Measurements from ENCODE around the gene ECM2.

ECM2 gene

DNA sequence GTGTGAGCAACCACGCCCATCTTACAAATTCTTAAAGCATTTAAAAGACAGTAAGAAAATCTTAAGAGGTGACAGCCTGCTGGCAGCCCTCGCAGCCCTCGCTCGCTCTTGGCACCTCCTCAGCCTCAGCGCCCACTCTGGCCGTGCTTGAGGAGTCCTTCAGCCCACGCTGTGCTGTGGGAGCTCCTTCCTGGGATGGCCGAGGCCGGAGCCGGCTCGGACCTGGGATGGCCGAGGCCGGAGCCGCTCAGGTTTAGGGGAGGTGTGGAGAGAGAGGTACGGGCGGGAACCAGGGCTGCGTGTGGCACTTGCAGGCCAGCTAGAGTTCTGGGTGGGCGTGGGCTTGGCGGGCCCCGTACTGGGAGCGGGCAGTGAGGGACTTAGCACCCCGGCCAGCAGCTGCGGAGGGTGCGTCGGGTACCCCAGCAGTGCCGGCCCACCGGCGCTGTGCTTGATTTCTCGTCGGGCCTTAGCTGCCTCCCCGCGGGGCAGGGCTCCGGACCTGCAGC is 9.3 kb upstream of the ECM2 start:
- no peaks in the 10 kb centered on the region for H3K9me3 Mint-ChIP-seq
- no peaks in the 10 kb centered on the region for H3K4me1 Mint-ChIP-seq (ENCODE audit: low read depth)
- no peak overlapping the region for H3K27ac Mint-ChIP-seq
- DNase-seq (ENCODE audit: low spot score), result no peak
- H3K27me3 Mint-ChIP-seq (ENCODE audit: low read depth), result no peaks in the 10 kb centered on the region
- H3K4me3 Mint-ChIP-seq, result no peak overlapping the region
- no peaks in the 10 kb centered on the region for H3K36me3 Mint-ChIP-seq (ENCODE audit: low read depth)

DNA sequence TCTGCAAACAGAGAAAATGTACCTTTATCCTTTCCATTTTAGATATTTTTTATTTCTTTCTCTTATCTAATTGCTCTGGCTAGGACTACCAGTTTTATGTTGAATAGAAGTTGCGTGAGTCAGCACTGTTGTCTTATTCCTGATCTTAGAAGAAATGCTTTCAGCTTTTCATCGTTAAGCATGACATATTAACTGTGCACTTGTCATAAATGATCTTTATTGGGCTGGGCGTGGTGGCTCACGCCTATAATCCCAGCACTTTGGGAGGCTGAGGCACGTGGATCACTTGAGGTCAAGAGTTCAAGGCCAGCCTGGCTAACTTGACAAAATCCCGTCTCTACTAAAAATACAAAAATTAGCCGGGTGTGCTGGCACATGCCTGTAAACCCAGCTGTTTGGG is 8.2 kb upstream of the ECM2 start:
- Mint-ChIP-seq H3K27me3 (ENCODE audit: low read depth) (no peaks in the 10 kb centered on the region), H3K4me1 (ENCODE audit: low read depth) (no peaks in the 10 kb centered on the region), H3K27ac (no peak overlapping the region), H3K36me3 (ENCODE audit: low read depth) (no peaks in the 10 kb centered on the region), H3K9me3 (no peaks in the 10 kb centered on the region), H3K4me3 (no peak overlapping the region)
- no peak for DNase-seq (ENCODE audit: low spot score)

DNA sequence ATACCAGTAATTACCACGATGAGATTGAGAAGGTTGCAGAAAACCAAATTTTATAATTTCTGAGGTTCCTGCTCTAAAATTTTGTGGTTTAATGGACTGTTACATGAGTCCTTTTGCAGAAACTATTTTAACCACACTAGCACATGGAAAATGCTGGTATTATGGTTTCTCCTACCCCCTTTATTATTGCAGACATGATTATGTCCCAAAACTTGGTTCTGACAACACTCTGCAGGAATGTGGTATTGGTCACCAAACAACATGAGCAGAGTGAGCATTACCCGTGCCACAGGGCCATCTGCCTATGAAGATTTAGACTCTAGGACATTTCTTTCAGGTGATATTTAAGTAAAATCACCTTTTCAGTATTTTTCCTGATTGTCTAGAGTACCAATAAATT is 2.8 kb upstream of the ECM2 start:
- DNase-seq (ENCODE audit: low spot score), result no peak
- Mint-ChIP-seq H3K9me3 (no peaks in the 10 kb centered on the region), H3K27me3 (ENCODE audit: low read depth) (no peaks in the 10 kb centered on the region), H3K36me3 (ENCODE audit: low read depth) (no peaks in the 10 kb centered on the region), H3K4me1 (ENCODE audit: low read depth) (peaks cover 9% of the 10 kb centered on the region), H3K27ac (no peak overlapping the region), H3K4me3 (no peak overlapping the region)

DNA sequence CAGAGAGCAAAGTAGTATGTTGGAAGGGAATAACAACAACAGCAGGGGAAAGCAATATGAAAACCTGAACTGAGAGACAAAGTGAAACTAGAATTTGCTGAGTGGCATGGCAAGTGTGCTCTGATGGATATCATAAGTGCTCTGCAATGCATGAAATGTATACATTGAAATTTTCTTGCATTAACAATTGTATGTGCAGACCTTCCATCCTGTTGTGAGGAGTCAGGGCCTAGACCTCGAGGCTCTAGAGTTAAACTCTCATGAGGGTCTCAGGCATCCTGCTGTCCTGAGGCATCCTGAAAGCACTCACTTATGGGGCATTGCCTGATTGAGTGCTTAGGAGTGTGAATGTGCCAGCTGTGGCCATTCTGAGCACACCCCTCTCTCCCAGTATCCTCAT is 1.1 kb downstream of the ECM2 start:
- H3K4me3 Mint-ChIP-seq, result no peak overlapping the region
- H3K9me3 Mint-ChIP-seq, result no peaks in the 10 kb centered on the region
- peaks cover 9% of the 10 kb centered on the region for H3K4me1 Mint-ChIP-seq (ENCODE audit: low read depth)
- H3K27ac Mint-ChIP-seq, result no peak overlapping the region
- no peaks in the 10 kb centered on the region for H3K36me3 Mint-ChIP-seq (ENCODE audit: low read depth)
- no peak for DNase-seq (ENCODE audit: low spot score)
- no peaks in the 10 kb centered on the region for H3K27me3 Mint-ChIP-seq (ENCODE audit: low read depth)

DNA sequence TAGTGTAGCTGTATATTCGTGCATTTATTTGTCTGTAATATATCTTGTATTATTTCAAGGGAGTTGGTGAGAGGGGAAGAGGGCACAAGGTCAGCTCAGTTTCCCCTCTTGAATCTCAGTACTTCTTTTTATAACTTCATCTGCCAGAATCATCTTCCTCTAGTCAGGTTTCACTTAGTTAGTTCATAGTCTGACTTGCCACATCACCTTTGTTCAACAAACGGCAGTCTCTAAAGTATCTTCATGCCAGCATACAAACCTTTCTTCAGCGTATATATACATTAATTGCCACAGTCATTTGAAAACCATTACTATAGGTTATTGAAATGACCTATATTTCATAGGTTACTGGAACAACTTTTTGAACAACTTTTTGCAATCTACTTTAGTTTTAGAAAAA is 1.6 kb downstream of the ECM2 start:
- no peaks in the 10 kb centered on the region for H3K27me3 Mint-ChIP-seq (ENCODE audit: low read depth)
- peaks cover 9% of the 10 kb centered on the region for H3K4me1 Mint-ChIP-seq (ENCODE audit: low read depth)
- DNase-seq (ENCODE audit: low spot score), result no peak
- no peaks in the 10 kb centered on the region for H3K36me3 Mint-ChIP-seq (ENCODE audit: low read depth)
- no peak overlapping the region for H3K4me3 Mint-ChIP-seq
- no peaks in the 10 kb centered on the region for H3K9me3 Mint-ChIP-seq
- H3K27ac Mint-ChIP-seq, result no peak overlapping the region

DNA sequence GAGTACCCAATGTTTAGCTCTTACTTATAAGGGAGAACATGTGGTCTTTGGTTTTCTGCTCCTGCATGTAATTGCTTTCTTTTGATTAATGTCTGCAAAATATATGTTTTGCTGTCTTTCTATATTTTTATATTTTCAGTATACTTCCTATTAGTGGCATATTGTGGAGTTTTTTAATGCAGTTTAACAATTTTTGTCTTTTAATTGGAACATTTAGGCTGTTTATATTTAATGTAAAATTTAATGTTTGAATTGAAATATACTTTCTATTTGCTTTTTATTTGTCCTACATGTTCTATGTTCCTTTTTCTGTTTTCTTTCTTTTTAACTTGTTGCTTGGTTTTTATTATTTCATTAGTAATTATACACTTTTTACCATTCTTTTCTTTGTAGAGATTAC is 4.9 kb downstream of the ECM2 start:
- peaks cover 7% of the 10 kb centered on the region for H3K4me1 Mint-ChIP-seq (ENCODE audit: low read depth)
- no peak overlapping the region for H3K27ac Mint-ChIP-seq

DNA sequence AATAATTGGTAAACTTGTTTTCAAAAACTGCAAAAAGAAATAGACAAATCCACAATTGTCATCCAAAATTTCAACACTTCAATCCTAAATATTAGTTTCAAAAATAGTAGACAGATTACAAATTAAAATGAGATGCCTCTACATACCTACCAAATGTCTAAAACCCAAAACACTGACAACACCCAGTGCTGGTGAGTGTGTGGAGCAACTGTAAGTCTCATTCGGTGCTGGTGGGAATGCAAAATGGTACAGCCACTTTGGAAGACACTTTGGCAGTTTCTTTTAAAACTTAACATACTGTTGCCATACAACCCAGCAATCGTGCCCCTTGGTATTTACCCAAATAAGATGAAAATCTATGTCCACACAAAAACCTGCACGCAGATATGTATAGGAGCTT is 6.7 kb downstream of the ECM2 start:
- no peak for DNase-seq (ENCODE audit: low spot score)
- Mint-ChIP-seq H3K36me3 (ENCODE audit: low read depth) (no peaks in the 10 kb centered on the region), H3K27me3 (ENCODE audit: low read depth) (no peaks in the 10 kb centered on the region), H3K9me3 (no peaks in the 10 kb centered on the region), H3K4me1 (ENCODE audit: low read depth) (peaks cover 2% of the 10 kb centered on the region), H3K4me3 (no peak overlapping the region), H3K27ac (no peak overlapping the region)

More for the DNA sequence above, 4.9 kb downstream of the ECM2 start:
- Mint-ChIP-seq H3K4me3 (no peak overlapping the region), H3K36me3 (ENCODE audit: low read depth) (no peaks in the 10 kb centered on the region), H3K9me3 (no peaks in the 10 kb centered on the region), H3K27me3 (ENCODE audit: low read depth) (no peaks in the 10 kb centered on the region)
- DNase-seq (ENCODE audit: low spot score), result no peak

DNA sequence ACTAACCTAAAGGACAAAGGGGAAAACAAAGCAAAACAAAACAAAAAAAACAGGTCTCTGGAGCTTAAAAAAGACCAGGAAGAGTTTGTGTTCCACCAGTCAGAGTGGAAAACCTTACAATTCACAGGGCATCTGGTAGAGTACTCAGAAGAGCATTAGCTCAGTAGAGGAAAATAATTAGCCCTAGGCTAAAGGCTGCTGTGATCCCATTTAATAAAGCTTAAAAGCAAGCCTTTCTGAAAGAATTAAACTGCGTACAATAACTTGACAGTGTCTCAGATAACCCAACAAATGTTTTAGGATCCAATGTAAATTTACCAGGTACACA is 7.3 kb downstream of the ECM2 start:
- Mint-ChIP-seq H3K27me3 (ENCODE audit: low read depth) (no peaks in the 10 kb centered on the region), H3K4me3 (no peak overlapping the region), H3K9me3 (no peaks in the 10 kb centered on the region), H3K36me3 (ENCODE audit: low read depth) (no peaks in the 10 kb centered on the region), H3K27ac (no peak overlapping the region), H3K4me1 (ENCODE audit: low read depth) (no peaks in the 10 kb centered on the region)
- DNase-seq (ENCODE audit: low spot score), result no peak

DNA sequence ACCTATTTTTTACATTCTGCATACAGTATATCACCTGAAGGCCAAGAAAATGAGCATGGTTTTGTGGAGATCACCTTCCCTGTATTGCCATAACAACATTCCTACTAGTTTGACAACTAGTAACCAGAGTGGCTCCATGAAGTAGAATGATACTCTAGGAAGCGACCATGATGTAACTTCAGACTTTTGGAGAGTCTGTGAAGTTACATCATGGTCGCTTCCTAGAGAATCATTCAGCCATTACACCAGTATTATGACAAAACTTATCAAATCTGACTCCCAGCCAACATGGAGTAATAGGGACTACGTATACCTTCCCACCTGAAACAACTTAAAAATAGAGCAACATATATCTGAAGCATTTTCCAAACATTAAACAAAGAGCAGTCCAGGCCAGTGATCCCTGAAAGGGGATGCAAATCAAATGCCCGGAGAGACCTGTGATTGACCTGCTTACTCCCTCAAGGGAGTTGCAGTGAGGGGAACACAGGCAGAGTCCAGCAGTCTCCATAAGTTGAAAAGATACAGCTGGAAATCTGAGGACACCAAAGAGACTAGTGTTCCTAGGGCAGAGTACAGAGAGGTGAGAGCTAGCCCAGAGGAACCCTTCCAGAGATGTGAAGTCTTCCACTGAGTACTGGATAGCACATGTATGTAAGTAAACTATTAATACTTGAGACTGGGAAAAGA is 7.8 kb downstream of the ECM2 start:
- DNase-seq (ENCODE audit: low spot score), result no peak
- Mint-ChIP-seq H3K27me3 (ENCODE audit: low read depth) (no peaks in the 10 kb centered on the region), H3K9me3 (no peaks in the 10 kb centered on the region), H3K36me3 (ENCODE audit: low read depth) (no peaks in the 10 kb centered on the region), H3K4me3 (no peak overlapping the region), H3K27ac (no peak overlapping the region), H3K4me1 (ENCODE audit: low read depth) (no peaks in the 10 kb centered on the region)

DNA sequence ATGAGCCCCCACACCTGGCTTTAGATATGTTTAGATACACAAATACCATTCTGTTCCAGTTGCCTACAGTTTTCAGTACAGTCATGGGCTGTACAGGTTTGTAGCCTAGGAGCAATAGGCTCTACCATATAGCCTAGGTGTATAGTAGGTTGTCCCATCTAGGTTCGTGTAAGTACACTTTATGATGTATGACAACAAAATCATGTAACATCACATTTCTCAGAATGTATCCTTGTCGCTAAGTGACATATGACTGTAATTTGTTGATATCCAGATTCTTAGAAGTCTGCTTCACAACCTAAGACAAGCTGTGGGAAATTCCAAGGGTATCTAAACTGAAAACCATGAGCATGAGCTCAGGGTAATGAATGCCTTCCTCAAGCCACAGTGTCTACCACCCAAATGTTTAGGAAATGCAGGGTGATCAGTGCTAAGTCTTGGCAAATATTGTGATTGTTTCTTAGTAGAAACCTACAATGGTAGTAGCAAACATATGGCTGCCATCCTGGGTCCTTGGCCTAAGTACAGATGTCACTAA is 8.4 kb downstream of the ECM2 start:
- no peaks in the 10 kb centered on the region for H3K36me3 Mint-ChIP-seq (ENCODE audit: low read depth)
- H3K4me1 Mint-ChIP-seq (ENCODE audit: low read depth), result no peaks in the 10 kb centered on the region
- no peak overlapping the region for H3K4me3 Mint-ChIP-seq
- no peak overlapping the region for H3K27ac Mint-ChIP-seq
- no peaks in the 10 kb centered on the region for H3K27me3 Mint-ChIP-seq (ENCODE audit: low read depth)
- DNase-seq (ENCODE audit: low spot score), result no peak
- no peaks in the 10 kb centered on the region for H3K9me3 Mint-ChIP-seq

DNA sequence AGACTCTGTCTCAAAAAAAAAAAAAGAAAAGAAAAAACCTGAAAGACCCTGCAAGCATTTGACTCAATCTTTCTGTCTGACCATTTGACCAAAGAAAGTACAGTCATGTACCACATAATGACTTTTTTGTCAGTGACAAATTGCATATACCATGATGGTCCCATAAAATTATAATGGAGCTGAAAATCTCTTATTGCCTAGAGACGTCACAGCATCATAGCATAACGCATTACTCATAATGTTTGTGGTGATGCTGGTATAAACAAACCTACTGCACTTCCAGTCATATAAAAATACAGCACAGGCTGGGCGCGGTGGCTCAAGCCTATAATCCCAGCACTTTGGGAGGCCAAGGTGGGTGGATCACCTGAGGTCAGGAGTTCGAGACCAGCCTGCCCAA is 10.5 kb downstream of the ECM2 start:
- Mint-ChIP-seq H3K4me1 (ENCODE audit: low read depth) (no peaks in the 10 kb centered on the region), H3K27me3 (ENCODE audit: low read depth) (no peaks in the 10 kb centered on the region), H3K27ac (no peak overlapping the region), H3K36me3 (ENCODE audit: low read depth) (no peaks in the 10 kb centered on the region), H3K9me3 (no peaks in the 10 kb centered on the region), H3K4me3 (no peak overlapping the region)
- no peak for DNase-seq (ENCODE audit: low spot score)

DNA sequence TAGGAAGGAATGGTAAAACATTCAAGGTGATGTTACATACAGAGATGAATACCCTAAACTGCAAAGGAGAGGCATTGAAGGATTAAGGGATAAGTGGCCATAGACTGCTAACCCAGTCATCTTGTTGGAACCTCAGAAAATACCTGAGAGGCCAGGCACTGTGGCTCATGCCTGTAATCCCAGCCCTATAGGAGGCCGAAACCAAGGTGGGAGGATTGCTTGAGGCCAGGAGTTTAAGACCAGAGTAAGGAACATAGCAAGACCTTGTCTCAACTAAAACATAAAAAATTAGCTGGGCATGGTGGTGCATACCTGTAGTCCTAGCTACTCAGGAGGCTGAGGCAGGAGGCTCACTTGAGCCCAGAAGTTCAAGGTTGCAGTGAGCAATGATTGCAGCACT is 10.9 kb downstream of the ECM2 start:
- Mint-ChIP-seq H3K27ac (no peak overlapping the region), H3K4me3 (no peak overlapping the region)

DNA sequence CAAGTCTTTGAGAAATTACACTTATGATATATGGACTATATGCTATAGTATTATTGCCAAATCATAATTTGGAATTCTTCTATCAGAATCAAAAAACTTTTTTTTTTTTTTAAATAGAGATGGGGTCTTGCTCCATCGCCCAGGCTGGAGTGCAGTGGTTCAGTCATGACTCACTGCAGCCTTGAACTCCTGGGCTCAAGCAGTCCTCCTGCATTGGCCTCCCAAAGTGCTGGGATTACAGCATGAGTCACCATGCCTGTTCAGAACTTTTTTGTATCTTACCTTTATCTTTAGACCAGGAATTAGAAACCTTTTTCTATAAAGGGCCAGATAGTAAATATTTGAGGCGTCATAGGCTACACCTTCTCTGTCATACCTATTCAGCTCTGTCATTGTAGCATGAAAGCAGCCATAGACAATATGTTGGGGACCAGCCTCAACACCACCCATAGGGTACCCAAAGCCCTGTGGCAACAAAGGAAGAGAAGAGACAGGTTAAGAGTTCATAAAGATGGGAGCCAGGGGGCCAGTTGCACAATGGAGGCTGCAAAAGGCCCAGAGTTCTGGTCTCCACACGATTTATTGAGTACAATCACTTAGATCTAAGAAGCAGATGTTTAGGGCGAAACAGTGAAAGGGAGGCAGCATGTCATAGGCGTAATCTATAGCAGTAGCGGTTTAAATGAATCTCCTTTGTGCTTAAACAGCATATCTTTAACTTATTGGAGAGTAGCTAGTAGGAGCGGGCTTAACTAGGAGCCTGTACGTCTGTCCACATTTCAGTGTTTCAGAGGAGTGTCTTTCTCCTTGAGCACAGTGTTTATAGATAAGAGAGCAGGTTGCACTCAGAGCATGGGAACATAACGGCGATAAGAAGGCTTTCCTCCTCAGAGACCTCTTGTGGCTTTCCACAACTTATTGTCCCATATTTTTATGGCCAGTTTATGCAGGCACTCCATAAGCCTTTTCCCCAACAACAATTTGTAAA is 12.5 kb downstream of the ECM2 start:
- H3K4me1 Mint-ChIP-seq (ENCODE audit: low read depth), result no peaks in the 10 kb centered on the region
- H3K27me3 Mint-ChIP-seq (ENCODE audit: low read depth), result no peaks in the 10 kb centered on the region
- no peaks in the 10 kb centered on the region for H3K9me3 Mint-ChIP-seq
- no peak overlapping the region for H3K4me3 Mint-ChIP-seq
- no peak for DNase-seq (ENCODE audit: low spot score)
- H3K27ac Mint-ChIP-seq, result no peak overlapping the region
- H3K36me3 Mint-ChIP-seq (ENCODE audit: low read depth), result no peaks in the 10 kb centered on the region

More for the DNA sequence above, 10.9 kb downstream of the ECM2 start:
- no peak for DNase-seq (ENCODE audit: low spot score)
- Mint-ChIP-seq H3K9me3 (no peaks in the 10 kb centered on the region), H3K36me3 (ENCODE audit: low read depth) (no peaks in the 10 kb centered on the region), H3K27me3 (ENCODE audit: low read depth) (no peaks in the 10 kb centered on the region), H3K4me1 (ENCODE audit: low read depth) (no peaks in the 10 kb centered on the region)

DNA sequence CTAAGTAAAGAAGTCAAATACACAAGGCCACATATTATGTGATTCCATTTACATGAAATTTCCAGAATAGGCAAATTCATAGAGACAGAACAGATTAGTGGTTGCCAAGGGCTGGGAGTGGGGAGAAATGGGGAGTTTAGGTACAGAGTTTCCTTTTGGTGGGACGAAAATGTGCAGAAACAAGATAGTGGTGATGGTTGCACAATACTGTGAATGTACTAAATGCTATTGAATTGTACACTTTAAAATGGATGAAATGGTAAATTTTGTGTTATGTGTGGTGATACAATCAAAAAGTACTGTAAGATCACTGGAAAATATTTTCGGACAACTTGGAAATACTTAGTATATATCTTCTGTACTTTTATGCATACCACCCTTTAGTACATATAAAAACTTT is 15.0 kb downstream of the ECM2 start:
- Mint-ChIP-seq H3K9me3 (no peaks in the 10 kb centered on the region), H3K27ac (no peak overlapping the region), H3K4me1 (ENCODE audit: low read depth) (no peaks in the 10 kb centered on the region), H3K27me3 (ENCODE audit: low read depth) (no peaks in the 10 kb centered on the region), H3K36me3 (ENCODE audit: low read depth) (no peaks in the 10 kb centered on the region), H3K4me3 (no peak overlapping the region)
- DNase-seq (ENCODE audit: low spot score), result no peak

Measured in T-helper 2 cell treated with Interferon-gamma antibody and Interleukin-4, amounts not matched to agents 5 μg/mL and 100 μg/mL, for 36 hours (primary cell).